ENCODE measurements around the gene JMJD8.

Gene JMJD8

GRCh38 chr16:684071-684794, at the start of gene JMJD8:
Gene JMJD8 (minus strand): TSS chr16:684334. CDS start chr16:684319, 15 bp downstream.
- peaks cover 25% of the 10 kb centered on the region for H3K36me3 Mint-ChIP-seq

GRCh38 chr16:733382-734207, 49.5 kb upstream of the JMJD8 start:
- H3K4me3 Mint-ChIP-seq = no peak overlapping the region
- H3K27me3 Mint-ChIP-seq = no peaks in the 10 kb centered on the region
- no peak for ATAC-seq
- peaks cover 30% of the 10 kb centered on the region for H3K4me1 Mint-ChIP-seq
- no peaks in the 10 kb centered on the region for H3K9me3 Mint-ChIP-seq
- H3K27ac Mint-ChIP-seq = no peak overlapping the region
- H3K36me3 Mint-ChIP-seq = peaks cover 25% of the 10 kb centered on the region

More at GRCh38 chr16:684071-684794, at the start of gene JMJD8:
- peak within 1 kb of the TSS; percentile 85 for H3K4me3 Mint-ChIP-seq
- H3K27ac Mint-ChIP-seq = peak within 1 kb of the TSS; percentile 81
- H3K4me1 Mint-ChIP-seq = peaks cover 52% of the 10 kb centered on the region
- H3K27me3 Mint-ChIP-seq = no peaks in the 10 kb centered on the region
- no peaks in the 10 kb centered on the region for H3K9me3 Mint-ChIP-seq
- peak; percentile 86 for ATAC-seq

GRCh38 chr16:732936-733335, 48.8 kb upstream of the JMJD8 start:
- no peaks in the 10 kb centered on the region for H3K27me3 Mint-ChIP-seq
- H3K4me3 Mint-ChIP-seq = no peak overlapping the region
- peaks cover 25% of the 10 kb centered on the region for H3K36me3 Mint-ChIP-seq

GRCh38 chr16:732332-732731, 48.2 kb upstream of the JMJD8 start:
- peaks cover 20% of the 10 kb centered on the region for H3K4me1 Mint-ChIP-seq
- H3K4me3 Mint-ChIP-seq = no peak overlapping the region
- no peaks in the 10 kb centered on the region for H3K27me3 Mint-ChIP-seq
- no peak overlapping the region for H3K27ac Mint-ChIP-seq
- no peaks in the 10 kb centered on the region for H3K9me3 Mint-ChIP-seq
- peaks cover 25% of the 10 kb centered on the region for H3K36me3 Mint-ChIP-seq
- ATAC-seq = no peak

More at GRCh38 chr16:732936-733335, 48.8 kb upstream of the JMJD8 start:
- H3K9me3 Mint-ChIP-seq = no peaks in the 10 kb centered on the region
- H3K4me1 Mint-ChIP-seq = peaks cover 26% of the 10 kb centered on the region
- no peak for ATAC-seq
- H3K27ac Mint-ChIP-seq = no peak overlapping the region

- H3K4me1 Mint-ChIP-seq = peaks cover 18% of the 10 kb centered on the region
- ATAC-seq = no peak
- no peaks in the 10 kb centered on the region for H3K9me3 Mint-ChIP-seq
- no peak overlapping the region for H3K4me3 Mint-ChIP-seq
- no peaks in the 10 kb centered on the region for H3K27me3 Mint-ChIP-seq
- peaks cover 18% of the 10 kb centered on the region for H3K36me3 Mint-ChIP-seq
- H3K27ac Mint-ChIP-seq = no peak overlapping the region
Observed at GRCh38 chr16:730666-731509, 46.8 kb upstream of the JMJD8 start.

- ATAC-seq = no peak
- Mint-ChIP-seq H3K4me3 (no peak overlapping the region), H3K36me3 (peaks cover 12% of the 10 kb centered on the region), H3K4me1 (peaks cover 18% of the 10 kb centered on the region), H3K27ac (no peak overlapping the region), H3K9me3 (no peaks in the 10 kb centered on the region), H3K27me3 (no peaks in the 10 kb centered on the region)
Observed at GRCh38 chr16:729768-730665, 45.9 kb upstream of the JMJD8 start.

GRCh38 chr16:728890-729744, 45.0 kb upstream of the JMJD8 start:
- ATAC-seq = no peak
- Mint-ChIP-seq H3K27me3 (no peaks in the 10 kb centered on the region), H3K4me1 (peaks cover 18% of the 10 kb centered on the region), H3K36me3 (peaks cover 6% of the 10 kb centered on the region), H3K27ac (no peak overlapping the region), H3K4me3 (peak overlapping the region; percentile 72), H3K9me3 (no peaks in the 10 kb centered on the region)

- Mint-ChIP-seq H3K36me3 (peaks cover 6% of the 10 kb centered on the region), H3K27ac (no peak overlapping the region), H3K4me3 (peak overlapping the region; percentile 72), H3K4me1 (peaks cover 23% of the 10 kb centered on the region), H3K9me3 (no peaks in the 10 kb centered on the region), H3K27me3 (no peaks in the 10 kb centered on the region)
- ATAC-seq = peak; percentile 63
Observed at GRCh38 chr16:728131-728889, 44.2 kb upstream of the JMJD8 start.

GRCh38 chr16:727291-727977, 43.3 kb upstream of the JMJD8 start:
- Mint-ChIP-seq H3K27me3 (no peaks in the 10 kb centered on the region), H3K36me3 (peaks cover 6% of the 10 kb centered on the region), H3K4me3 (peak overlapping the region; percentile 71), H3K9me3 (no peaks in the 10 kb centered on the region), H3K27ac (peak overlapping the region; percentile 37), H3K4me1 (peaks cover 31% of the 10 kb centered on the region)
- peak; percentile 46 for ATAC-seq

- H3K36me3 Mint-ChIP-seq = peaks cover 6% of the 10 kb centered on the region
- H3K27me3 Mint-ChIP-seq = no peaks in the 10 kb centered on the region
- peak; percentile 62 for ATAC-seq
- H3K9me3 Mint-ChIP-seq = no peaks in the 10 kb centered on the region
- peaks cover 36% of the 10 kb centered on the region for H3K4me1 Mint-ChIP-seq
- peak within 1 kb of the TSS; percentile 70 for H3K27ac Mint-ChIP-seq
- peak within 1 kb of the TSS; percentile 84 for H3K4me3 Mint-ChIP-seq
Observed at GRCh38 chr16:726438-727290, 42.5 kb upstream of the JMJD8 start, which contains the start of the genes CCDC78 and HAGHL. Gene CCDC78 (minus strand): TSS chr16:726443. CDS start chr16:726367, 76 bp downstream. Gene HAGHL (plus strand): TSS chr16:727106. CDS start chr16:727510, 404 bp downstream.

- Mint-ChIP-seq H3K9me3 (no peaks in the 10 kb centered on the region), H3K27ac (peak overlapping the region; percentile 70), H3K4me3 (peak overlapping the region; percentile 84), H3K27me3 (no peaks in the 10 kb centered on the region), H3K4me1 (peaks cover 36% of the 10 kb centered on the region), H3K36me3 (peaks cover 6% of the 10 kb centered on the region)
- ATAC-seq = no peak
Observed at GRCh38 chr16:726188-726437, 42.0 kb upstream of the JMJD8 start.
